NK-92 (cell line): Measurements from ENCODE around the gene GPR55.

Source experiments
- DNase-seq: peaks from one replicate; lab custom pipeline; 2025; ENCODE audit not compliant: unreplicated experiment; lab: John Stamatoyannopoulos, UW

Gene GPR55

DNA sequence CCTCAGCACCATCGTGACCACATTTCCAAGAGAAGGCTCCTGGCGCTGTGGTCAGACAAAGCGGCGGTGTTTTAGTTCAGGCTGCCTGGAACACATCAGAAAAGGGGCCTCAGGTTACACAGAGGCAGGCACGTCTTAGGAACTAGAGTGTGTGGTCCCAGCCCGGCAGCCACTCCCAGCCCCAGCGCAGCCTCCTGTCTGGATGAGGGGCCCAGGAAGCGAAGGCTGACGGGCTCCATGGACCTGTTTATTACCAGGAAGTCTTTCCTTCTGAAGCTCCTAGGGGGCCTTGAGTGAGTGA is 10.0 kb upstream of the GPR55 start:
- no peak for DNase-seq

- no peak for DNase-seq
Measured at GRCh38 chr2:230934231-230935129, 9.4 kb upstream of the GPR55 start.

DNA sequence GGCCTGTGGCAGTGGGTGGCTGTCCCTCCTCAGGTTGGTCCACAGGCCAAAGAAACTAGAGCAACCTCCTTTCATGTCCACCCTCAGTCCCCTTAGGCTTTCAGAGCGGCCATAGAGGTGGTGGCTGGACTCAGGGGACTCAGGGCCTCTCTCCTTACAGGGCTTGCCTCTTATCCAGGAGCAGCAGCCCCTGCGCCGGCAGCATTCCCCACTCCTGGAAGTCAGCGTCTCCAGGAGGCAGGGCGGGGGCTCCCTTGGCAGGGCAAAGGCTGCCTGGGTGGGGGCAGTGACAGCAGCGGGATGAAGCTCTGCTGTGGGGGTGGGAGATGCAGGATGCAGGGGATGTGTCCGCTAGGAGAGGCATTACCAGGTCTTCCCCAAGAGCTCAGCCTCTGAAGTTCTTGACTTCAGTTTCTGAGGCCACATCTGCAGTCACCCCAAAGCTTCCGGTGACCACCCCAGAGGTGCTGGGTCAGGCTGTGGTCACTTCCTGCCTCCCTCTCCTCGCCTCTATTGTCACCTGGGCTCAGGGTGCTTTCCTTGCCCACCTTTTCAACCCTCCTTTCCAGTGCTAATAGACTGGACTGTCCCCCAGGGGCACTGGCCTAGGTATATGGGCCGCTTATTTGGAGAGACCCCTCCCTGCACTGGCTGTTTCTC is 8.6 kb upstream of the GPR55 start:
- DNase-seq = no peak

DNA sequence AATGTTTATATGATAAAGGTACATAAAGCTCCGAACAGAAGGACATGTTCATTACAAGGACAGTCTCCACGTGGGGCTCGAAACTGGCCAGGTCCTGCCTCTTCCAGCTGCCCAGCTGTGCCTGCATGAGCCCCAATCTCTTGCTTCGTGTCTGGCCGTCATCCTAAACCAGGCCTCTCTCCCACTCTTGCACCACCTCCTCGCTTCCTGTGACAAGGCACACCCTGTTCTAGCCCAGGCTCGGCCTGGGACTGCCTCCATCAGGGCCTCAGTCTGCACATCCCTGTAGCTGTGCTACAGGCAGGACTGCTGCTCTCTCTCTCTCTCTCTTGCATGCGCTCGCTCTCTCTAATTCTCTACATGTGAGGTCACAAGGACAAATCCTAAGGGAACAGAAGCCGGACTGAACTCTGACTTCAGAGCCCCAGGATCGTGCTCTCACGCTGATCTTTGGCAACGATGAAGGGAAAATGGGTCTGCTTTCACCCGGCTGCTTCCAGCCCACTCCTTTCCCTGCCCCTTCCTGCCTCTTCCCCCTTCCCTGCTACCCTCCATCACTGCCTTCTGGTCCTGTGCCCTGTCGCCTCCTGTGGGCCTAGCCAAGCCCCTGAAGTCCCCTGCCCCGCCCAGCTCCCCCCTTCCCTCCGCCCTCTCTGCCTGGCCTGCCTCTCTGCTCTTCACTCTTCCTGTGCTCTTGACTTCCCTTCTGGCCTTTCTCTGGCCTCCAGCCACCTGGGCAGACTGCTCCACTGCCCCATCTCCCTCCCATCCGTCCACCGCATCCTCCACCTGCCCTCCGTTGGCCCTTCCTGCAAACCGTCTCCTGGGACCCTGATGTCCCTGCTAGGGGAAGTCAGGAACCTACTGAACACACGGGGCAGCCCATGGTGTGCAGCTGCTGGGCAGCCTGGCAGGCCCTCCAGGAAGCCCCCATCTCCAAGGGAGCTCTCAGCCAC is 7.8 kb upstream of the GPR55 start:
- no peak for DNase-seq

DNA sequence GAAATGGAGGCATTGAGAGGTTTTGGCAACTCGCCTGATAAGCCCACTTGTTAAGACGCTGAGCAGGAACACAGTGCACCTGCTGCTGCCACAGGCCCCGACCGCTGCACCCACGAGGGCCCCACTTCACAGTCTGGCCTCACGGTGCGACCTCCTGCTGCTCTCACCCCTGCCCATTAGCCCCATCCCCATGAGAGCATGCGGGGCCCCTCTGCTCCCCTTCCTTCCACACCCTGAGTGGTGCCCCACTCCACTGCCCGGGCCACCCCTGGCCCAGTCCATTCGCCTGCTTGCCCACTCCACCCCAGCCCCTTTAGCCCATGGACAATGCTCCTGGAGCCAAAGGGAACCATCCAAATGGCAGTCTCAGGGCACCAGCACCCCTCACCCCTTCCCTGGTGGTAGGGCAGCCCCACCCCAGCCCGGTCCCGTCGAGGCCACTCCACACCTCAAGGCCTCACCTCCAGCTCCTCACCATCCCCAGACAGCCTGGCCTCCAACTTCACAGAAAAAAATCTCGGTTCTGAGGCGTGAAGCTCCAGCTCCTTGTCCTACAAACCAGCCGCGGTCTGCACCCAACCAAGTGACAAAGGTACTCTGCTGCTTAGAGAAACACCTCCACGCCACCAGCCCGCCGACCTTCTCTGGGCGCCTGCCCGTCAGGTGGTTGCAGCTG is 6.7 kb upstream of the GPR55 start:
- no peak for DNase-seq

DNA sequence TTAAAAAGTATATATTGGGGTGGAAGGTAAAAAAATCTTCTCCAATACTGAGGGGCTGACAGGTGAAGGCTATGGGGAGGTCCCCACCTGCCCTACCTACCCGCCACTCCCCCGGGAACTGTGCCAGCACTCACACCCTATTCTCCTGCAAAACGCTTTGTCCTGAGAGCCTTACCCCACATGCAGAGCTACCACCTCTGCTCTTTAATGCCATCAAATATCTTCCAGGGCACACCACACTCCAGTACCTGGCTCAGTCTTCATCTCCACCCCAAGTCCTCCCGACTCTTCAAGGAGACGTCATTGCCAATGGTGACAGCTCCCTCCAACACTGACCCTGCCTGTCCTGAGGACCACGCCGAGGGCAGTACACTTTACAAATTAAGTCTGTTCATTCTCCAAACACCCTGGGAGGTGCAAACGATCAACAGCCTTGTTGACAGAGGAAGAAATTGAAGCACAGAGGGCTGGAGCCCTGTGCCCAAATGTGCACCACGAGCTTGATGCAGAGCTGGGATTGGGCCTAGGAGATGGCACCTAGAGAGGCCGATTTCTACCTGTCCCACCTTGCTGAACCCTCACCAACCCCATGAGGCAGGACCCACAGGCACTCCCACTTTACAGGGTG is 6.0 kb upstream of the GPR55 start:
- no peak for DNase-seq

GRCh38 chr2:230930149-230930780 is 5.2 kb upstream of the GPR55 start:
- DNase-seq = no peak

GRCh38 chr2:230929381-230930148 is 4.5 kb upstream of the GPR55 start:
- no peak for DNase-seq

GRCh38 chr2:230928701-230929380 is 3.8 kb upstream of the GPR55 start:
- DNase-seq = no peak

DNA sequence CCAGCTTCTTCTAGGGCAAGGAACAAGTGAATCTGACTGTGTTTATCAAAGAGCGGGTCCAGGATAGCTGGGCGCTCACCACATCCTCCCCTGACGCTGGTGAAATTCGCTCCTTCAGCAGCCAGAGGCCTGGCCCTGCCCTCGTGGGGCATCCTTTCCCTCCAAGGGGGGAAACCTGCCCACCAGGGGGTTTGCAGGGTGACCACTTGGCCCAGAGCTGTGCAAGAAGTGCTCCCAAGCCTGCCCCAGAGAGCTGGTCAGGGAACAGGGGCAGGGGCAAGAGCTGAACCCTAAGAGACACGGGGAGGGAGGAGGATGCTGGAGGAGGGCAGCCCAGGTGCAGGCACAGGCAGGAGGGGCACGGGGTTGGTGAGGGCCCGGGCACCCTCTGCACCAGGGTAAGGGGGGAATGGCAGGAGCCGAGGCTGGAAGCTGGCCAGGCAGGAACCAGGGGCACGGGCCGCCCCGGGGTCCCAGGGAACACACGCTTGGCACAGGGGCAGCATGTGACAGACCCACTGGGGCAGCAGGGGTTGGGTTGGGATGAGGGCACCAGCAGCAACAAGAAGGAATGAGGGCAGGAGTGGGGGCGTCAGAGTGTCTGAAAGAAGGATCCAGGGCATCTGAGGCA is 2.8 kb upstream of the GPR55 start:
- no peak for DNase-seq

DNA sequence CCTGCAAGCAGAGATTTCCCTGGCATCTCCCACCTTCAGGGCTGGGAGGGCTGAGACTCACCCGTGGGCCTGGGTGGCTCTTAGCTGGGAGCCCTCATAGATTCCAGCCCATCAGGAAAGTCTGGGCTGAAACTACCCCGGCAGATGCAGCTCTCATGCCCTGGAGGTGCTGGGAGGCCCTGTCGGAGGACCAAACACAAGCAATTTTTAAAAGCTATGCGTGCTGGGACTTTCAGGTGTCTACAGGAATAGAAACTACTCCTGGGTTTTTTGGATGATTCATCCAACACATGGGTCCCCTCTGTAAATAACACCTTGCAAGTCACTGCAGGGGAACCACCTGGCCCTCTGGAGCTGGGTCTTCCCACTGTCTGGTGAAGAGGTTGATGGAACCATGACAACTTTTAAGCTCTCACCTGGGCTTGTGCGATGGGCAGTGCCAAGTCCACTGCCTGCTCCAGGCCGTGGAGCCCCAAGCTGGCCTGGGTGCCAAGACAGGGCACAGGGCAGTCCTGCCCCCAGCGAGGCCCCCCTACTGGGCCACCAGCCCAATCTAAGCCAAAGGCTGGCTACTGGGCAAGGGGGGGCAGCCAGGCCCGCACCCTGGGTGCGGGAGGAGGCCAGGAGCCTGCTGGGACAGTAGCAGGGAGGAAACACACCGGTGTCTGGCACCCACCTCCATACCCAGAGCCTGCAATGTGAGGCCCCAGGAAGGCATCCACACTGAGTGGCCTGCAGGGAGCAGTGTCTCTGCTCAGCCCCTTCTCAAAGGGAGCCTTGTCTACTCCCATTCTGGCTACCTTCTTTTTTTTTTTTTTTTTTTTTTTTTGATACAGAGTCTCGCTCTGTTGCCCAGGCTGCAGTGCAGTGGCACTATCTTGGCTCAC is 1.1 kb upstream of the GPR55 start:
- DNase-seq = no peak

DNA sequence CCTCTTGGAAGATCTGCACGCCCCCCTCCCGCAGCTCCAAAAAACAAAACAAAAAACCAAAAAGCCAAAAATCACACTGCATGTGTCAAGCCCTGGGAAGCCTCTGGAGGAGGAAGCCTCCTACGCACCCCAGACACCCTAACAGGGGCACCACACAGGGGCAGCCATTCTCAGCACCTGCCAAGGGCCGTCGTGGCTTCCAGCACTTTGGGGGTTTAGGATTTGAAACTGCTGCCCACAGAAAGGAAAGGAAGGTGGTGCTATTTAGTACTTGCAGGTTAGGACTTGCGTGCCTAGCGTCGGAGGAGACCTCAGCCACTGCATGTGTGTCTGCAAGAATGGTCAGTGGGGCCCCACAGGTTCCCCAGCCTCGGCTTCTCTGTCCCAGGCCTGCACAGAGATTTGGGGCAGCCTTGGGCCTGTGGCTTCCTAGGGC is 419 bp upstream of the GPR55 start:
- no peak for DNase-seq

DNA sequence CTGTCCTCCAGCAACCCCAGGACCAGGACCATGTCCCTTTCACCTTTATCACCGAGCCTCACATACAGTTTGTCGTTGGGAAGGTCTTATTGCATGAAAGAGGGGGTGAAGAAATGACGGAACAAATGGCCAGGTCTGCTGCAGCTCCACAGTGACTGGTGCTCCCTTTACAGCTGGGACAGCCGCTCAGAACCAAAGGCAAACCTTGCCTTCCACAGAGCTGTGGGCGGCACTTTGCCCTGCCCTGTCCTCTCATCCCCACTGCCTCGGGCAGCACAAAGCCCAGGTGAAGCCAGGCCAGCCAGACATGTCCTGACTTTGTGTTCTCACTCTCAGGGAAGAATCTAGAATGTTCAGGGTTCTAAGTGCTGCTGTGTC is 961 bp downstream of the GPR55 start:
- DNase-seq = no peak

DNA sequence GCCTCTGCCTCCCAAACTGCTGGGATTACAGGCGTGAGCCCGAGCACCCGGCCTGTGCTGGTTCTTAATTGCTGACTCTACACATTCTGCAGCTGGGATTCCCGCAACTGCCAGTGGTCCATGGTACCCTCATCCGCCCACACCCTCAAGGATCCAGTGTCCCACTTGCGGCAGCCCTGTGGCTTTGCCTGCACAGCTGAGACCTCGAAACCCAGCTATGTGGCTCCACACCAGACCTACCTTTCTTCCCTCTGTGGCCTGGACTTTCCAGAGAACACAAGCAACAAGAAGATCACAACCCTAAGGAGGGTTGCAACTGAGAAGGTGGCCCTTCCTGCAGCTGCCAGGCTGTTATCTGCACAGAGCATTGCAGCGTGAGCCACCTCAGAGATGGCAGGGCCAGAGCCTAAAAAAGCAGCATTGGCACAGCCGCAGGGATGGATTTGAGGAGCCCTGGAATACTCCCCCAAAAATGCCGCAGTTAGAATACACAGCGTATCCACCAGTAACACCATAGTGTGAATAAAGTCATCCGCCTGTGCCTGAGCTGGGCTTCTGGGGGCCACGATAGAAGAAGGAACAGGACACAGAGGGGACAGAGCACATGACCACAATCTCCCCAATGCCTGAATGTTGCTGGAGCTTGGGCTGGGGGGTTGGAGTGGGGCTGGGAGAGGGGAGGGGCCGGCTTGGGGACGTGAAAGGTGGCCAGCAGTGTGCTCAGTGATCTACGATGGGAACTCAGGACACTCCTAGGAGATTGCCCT is 1.9 kb downstream of the GPR55 start:
- no peak for DNase-seq

- no peak for DNase-seq
Measured at GRCh38 chr2:230921806-230922595, 3.0 kb downstream of the GPR55 start.

DNA sequence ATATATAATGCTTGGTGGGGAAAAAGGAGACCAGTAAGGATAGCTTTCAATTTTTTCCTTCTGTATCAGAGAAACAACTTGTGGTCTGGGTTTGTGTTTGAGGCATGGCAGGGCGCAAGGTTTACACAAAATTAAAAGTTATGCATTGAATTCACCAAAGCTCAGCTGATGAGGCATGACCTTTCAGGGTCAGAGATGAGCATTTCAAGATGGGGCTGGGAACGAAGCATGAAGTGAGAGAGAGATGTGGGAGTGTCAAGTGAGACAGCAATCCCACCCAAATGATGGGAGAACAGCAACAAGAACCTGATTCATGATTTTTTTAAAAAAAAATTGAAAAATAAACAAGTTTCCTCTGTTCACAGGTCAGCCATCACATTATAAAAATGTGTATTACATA is 4.9 kb downstream of the GPR55 start:
- DNase-seq = no peak
